Mesodermal cell (in vitro differentiated cells): ENCODE results near the gene PER1.

Experiments used
- H3K27ac ChIP-seq: 2 replicates; pipeline ENCODE4 v1.7.0; 2013; ENCODE audit warnings: mild to moderate bottlenecking, low read depth, low read length, moderate library complexity; ENCODE audit not compliant: severe bottlenecking
- H3K36me3 ChIP-seq: 2 replicates; pipeline ENCODE4 v1.7.1; 2013; ENCODE audit warnings: mild to moderate bottlenecking, low read length, moderate library complexity; ENCODE audit not compliant: control insufficient read depth, insufficient read depth
- H3K4me1 ChIP-seq: one replicate; pipeline ENCODE4 v1.7.1; 2013; ENCODE audit warnings: mild to moderate bottlenecking, low read length; ENCODE audit not compliant: insufficient read depth, control insufficient read depth, poor library complexity, severe bottlenecking
- H3K4me3 ChIP-seq: 2 replicates; pipeline ENCODE4 v1.7.0; 2013; ENCODE audit warnings: low read length, control low read depth, mild to moderate bottlenecking; ENCODE audit not compliant: insufficient read depth, poor library complexity, severe bottlenecking; ENCODE audit errors: extremely low read depth
- H3K9me3 ChIP-seq: 2 replicates; pipeline ENCODE4 v1.7.1; 2013; ENCODE audit warnings: mild to moderate bottlenecking, low read length, moderate library complexity; ENCODE audit not compliant: control insufficient read depth
- WGBS, 2 experiments: methylation state at CpG; one replicate each; pipeline ENCODE4 v1.1.5; 2013; ENCODE audit warnings: missing lambda C conversion rate in 2 of 2; ENCODE audit not compliant: insufficient coverage in 2 of 2; 5-methylcytosine and 5-hydroxymethylcytosine counted together

Gene PER1

GRCh38 chr17:8095361-8095760 lies 56.8 kb downstream of the PER1 start:
- H3K9me3 ChIP-seq: no peaks in the 10 kb centered on the region
- H3K36me3 ChIP-seq: no peaks in the 10 kb centered on the region
- no peaks in the 10 kb centered on the region for H3K4me1 ChIP-seq
- no peak overlapping the region for H3K4me3 ChIP-seq
- WGBS, 2 experiments: 70 to 73% methylated on average over 2 to 4 of the region's 6 CpGs
- H3K27ac ChIP-seq: no peak overlapping the region

GRCh38 chr17:8091033-8091687 lies 61.0 kb downstream of the PER1 start:
- H3K9me3 ChIP-seq: no peaks in the 10 kb centered on the region
- H3K4me3 ChIP-seq: no peak overlapping the region
- no peaks in the 10 kb centered on the region for H3K4me1 ChIP-seq
- H3K27ac ChIP-seq: no peak overlapping the region
- no peaks in the 10 kb centered on the region for H3K36me3 ChIP-seq
- WGBS, 2 experiments: 65 to 77% methylated on average over 8 to 9 of the region's 9 CpGs
